ENCODE data around the gene DOCK7.

DOCK7 gene

GRCh38 chr1:62426237-62426636 lies 261.9 kb downstream of the DOCK7 start:
- WGBS (ENCODE audit: extremely low coverage, insufficient coverage, insufficient read length): no CpG with 5 or more reads among the region's 3 CpGs

GRCh38 chr1:62425041-62425440 lies 263.1 kb downstream of the DOCK7 start:
- Histone ChIP-seq H2AFZ (ENCODE audit: insufficient read depth, low read length, poor library complexity) (no peak overlapping the region), H3K27ac (ENCODE audit: low read depth, low read length) (no peak overlapping the region), H3K79me1 (ENCODE audit: low read length) (no peaks in the 10 kb centered on the region), H2BK12ac (ENCODE audit: low read length) (no peak overlapping the region), H3K4me1 (ENCODE audit: control insufficient read depth in 1 of 2, insufficient read depth in 2 of 2, low read length in 2 of 2) (no peaks in the 10 kb centered on the region), H3K36me3 (ENCODE audit: control insufficient read depth in 1 of 2, insufficient read depth in 2 of 2, low read length in 2 of 2) (no peaks in the 10 kb centered on the region), H3K9ac (ENCODE audit: low read length) (no peak overlapping the region), H3K4ac (ENCODE audit: low read depth, low read length) (no peak overlapping the region), H4K8ac (ENCODE audit: low read depth, low read length) (no peak overlapping the region), H3K4me3 (ENCODE audit: low read depth, low read length) (no peak overlapping the region), H4K12ac (ENCODE audit: low read depth, low read length) (no peak overlapping the region), H3K4me2 (ENCODE audit: low read length) (no peak overlapping the region), H2BK120ac (ENCODE audit: insufficient read depth, low read length, poor library complexity) (no peak overlapping the region), H3K79me2 (ENCODE audit: control insufficient read depth, insufficient read depth, low read length, poor library complexity) (no peaks in the 10 kb centered on the region), H3K23ac (ENCODE audit: low read length) (no peak overlapping the region), H3K27me3 (ENCODE audit: insufficient read depth, low read length) (no peaks in the 10 kb centered on the region), H2AK5ac (ENCODE audit: low read length) (no peak overlapping the region), H3K9me3 (ENCODE audit: insufficient read depth, low read depth, low read length) (no peaks in the 10 kb centered on the region), H3K14ac (ENCODE audit: low read length) (no peak overlapping the region), H3K18ac (ENCODE audit: low read length) (no peak overlapping the region), H4K91ac (ENCODE audit: low read depth, low read length) (no peak overlapping the region), H2BK5ac (ENCODE audit: low read depth, low read length, poor library complexity) (no peak overlapping the region)
- WGBS (ENCODE audit: extremely low coverage, insufficient coverage, insufficient read length): no CpG with 5 or more reads among the region's 5 CpGs
- DNase-seq: no peak

More at GRCh38 chr1:62426237-62426636, 261.9 kb downstream of the DOCK7 start:
- Histone ChIP-seq H2BK5ac (ENCODE audit: low read depth, low read length, poor library complexity) (no peak overlapping the region), H3K9me3 (ENCODE audit: insufficient read depth, low read depth, low read length) (no peaks in the 10 kb centered on the region), H3K4me2 (ENCODE audit: low read length) (no peak overlapping the region), H3K36me3 (ENCODE audit: control insufficient read depth in 1 of 2, insufficient read depth in 2 of 2, low read length in 2 of 2) (no peaks in the 10 kb centered on the region), H3K4ac (ENCODE audit: low read depth, low read length) (no peak overlapping the region), H3K27ac (ENCODE audit: low read depth, low read length) (no peak overlapping the region), H3K23ac (ENCODE audit: low read length) (no peak overlapping the region), H3K79me2 (ENCODE audit: control insufficient read depth, insufficient read depth, low read length, poor library complexity) (no peaks in the 10 kb centered on the region), H3K14ac (ENCODE audit: low read length) (no peak overlapping the region), H3K18ac (ENCODE audit: low read length) (no peak overlapping the region), H4K91ac (ENCODE audit: low read depth, low read length) (no peak overlapping the region), H4K12ac (ENCODE audit: low read depth, low read length) (no peak overlapping the region), H3K4me1 (ENCODE audit: control insufficient read depth in 1 of 2, insufficient read depth in 2 of 2, low read length in 2 of 2) (no peaks in the 10 kb centered on the region), H3K27me3 (ENCODE audit: insufficient read depth, low read length) (no peaks in the 10 kb centered on the region), H2BK12ac (ENCODE audit: low read length) (no peak overlapping the region), H2BK120ac (ENCODE audit: insufficient read depth, low read length, poor library complexity) (no peak overlapping the region), H3K79me1 (ENCODE audit: low read length) (no peaks in the 10 kb centered on the region), H2AFZ (ENCODE audit: insufficient read depth, low read length, poor library complexity) (no peak overlapping the region), H3K4me3 (ENCODE audit: low read depth, low read length) (no peak overlapping the region), H4K8ac (ENCODE audit: low read depth, low read length) (no peak overlapping the region), H2AK5ac (ENCODE audit: low read length) (no peak overlapping the region), H3K9ac (ENCODE audit: low read length) (no peak overlapping the region)
- peak in 1 of 2 donors; percentile 17 for DNase-seq

- H3K9ac ChIP-seq (ENCODE audit: low read length): no peak overlapping the region
- no peaks in the 10 kb centered on the region for H3K79me1 ChIP-seq (ENCODE audit: low read length)
- no peak overlapping the region for H4K12ac ChIP-seq (ENCODE audit: low read depth, low read length)
- H2BK5ac ChIP-seq (ENCODE audit: low read depth, low read length, poor library complexity): no peak overlapping the region
- H4K91ac ChIP-seq (ENCODE audit: low read depth, low read length): no peak overlapping the region
- H3K18ac ChIP-seq (ENCODE audit: low read length): no peak overlapping the region
- H3K79me2 ChIP-seq (ENCODE audit: control insufficient read depth, insufficient read depth, low read length, poor library complexity): no peaks in the 10 kb centered on the region
- H2AK5ac ChIP-seq (ENCODE audit: low read length): no peak overlapping the region
- no peak overlapping the region for H2BK120ac ChIP-seq (ENCODE audit: insufficient read depth, low read length, poor library complexity)
- H3K4ac ChIP-seq (ENCODE audit: low read depth, low read length): no peak overlapping the region
- no peak overlapping the region for H2BK12ac ChIP-seq (ENCODE audit: low read length)
- no peaks in the 10 kb centered on the region for H3K27me3 ChIP-seq (ENCODE audit: insufficient read depth, low read length)
- no peak overlapping the region for H4K8ac ChIP-seq (ENCODE audit: low read depth, low read length)
- H3K14ac ChIP-seq (ENCODE audit: low read length): no peak overlapping the region
- H3K9me3 ChIP-seq (ENCODE audit: insufficient read depth, low read depth, low read length): no peaks in the 10 kb centered on the region
- no peak overlapping the region for H3K4me3 ChIP-seq (ENCODE audit: low read depth, low read length)
- H3K4me2 ChIP-seq (ENCODE audit: low read length): no peak overlapping the region
- H3K4me1 ChIP-seq (ENCODE audit: control insufficient read depth in 1 of 2, insufficient read depth in 2 of 2, low read length in 2 of 2): no peaks in the 10 kb centered on the region
- H3K23ac ChIP-seq (ENCODE audit: low read length): no peak overlapping the region
- H2AFZ ChIP-seq (ENCODE audit: insufficient read depth, low read length, poor library complexity): no peak overlapping the region
- no CpG with 5 or more reads among the region's 4 CpGs for WGBS (ENCODE audit: extremely low coverage, insufficient coverage, insufficient read length)
- no peaks in the 10 kb centered on the region for H3K36me3 ChIP-seq (ENCODE audit: control insufficient read depth in 1 of 2, insufficient read depth in 2 of 2, low read length in 2 of 2)
- no peak for DNase-seq
- H3K27ac ChIP-seq (ENCODE audit: low read depth, low read length): no peak overlapping the region
Measured at GRCh38 chr1:62424411-62424810, 263.8 kb downstream of the DOCK7 start.

- H2BK12ac ChIP-seq (ENCODE audit: low read length): no peak overlapping the region
- H3K79me1 ChIP-seq (ENCODE audit: low read length): no peaks in the 10 kb centered on the region
- no peak overlapping the region for H3K23ac ChIP-seq (ENCODE audit: low read length)
- no peak overlapping the region for H3K9ac ChIP-seq (ENCODE audit: low read length)
- no peak overlapping the region for H3K14ac ChIP-seq (ENCODE audit: low read length)
- H4K91ac ChIP-seq (ENCODE audit: low read depth, low read length): no peak overlapping the region
- H2BK5ac ChIP-seq (ENCODE audit: low read depth, low read length, poor library complexity): no peak overlapping the region
- H2BK120ac ChIP-seq (ENCODE audit: insufficient read depth, low read length, poor library complexity): no peak overlapping the region
- H3K18ac ChIP-seq (ENCODE audit: low read length): no peak overlapping the region
- no peak overlapping the region for H2AK5ac ChIP-seq (ENCODE audit: low read length)
- no peak for DNase-seq
- H3K4ac ChIP-seq (ENCODE audit: low read depth, low read length): no peak overlapping the region
- H3K27ac ChIP-seq (ENCODE audit: low read depth, low read length): no peak overlapping the region
- no CpG with 5 or more reads among the region's 14 CpGs for WGBS (ENCODE audit: extremely low coverage, insufficient coverage, insufficient read length)
- H3K4me3 ChIP-seq (ENCODE audit: low read depth, low read length): no peak overlapping the region
- no peaks in the 10 kb centered on the region for H3K9me3 ChIP-seq (ENCODE audit: insufficient read depth, low read depth, low read length)
- H3K4me2 ChIP-seq (ENCODE audit: low read length): no peak overlapping the region
- no peaks in the 10 kb centered on the region for H3K79me2 ChIP-seq (ENCODE audit: control insufficient read depth, insufficient read depth, low read length, poor library complexity)
- H2AFZ ChIP-seq (ENCODE audit: insufficient read depth, low read length, poor library complexity): no peak overlapping the region
- no peak overlapping the region for H4K8ac ChIP-seq (ENCODE audit: low read depth, low read length)
- H3K27me3 ChIP-seq (ENCODE audit: insufficient read depth, low read length): no peaks in the 10 kb centered on the region
- no peak overlapping the region for H4K12ac ChIP-seq (ENCODE audit: low read depth, low read length)
- no peaks in the 10 kb centered on the region for H3K4me1 ChIP-seq (ENCODE audit: control insufficient read depth in 1 of 2, insufficient read depth in 2 of 2, low read length in 2 of 2)
- H3K36me3 ChIP-seq (ENCODE audit: control insufficient read depth in 1 of 2, insufficient read depth in 2 of 2, low read length in 2 of 2): no peaks in the 10 kb centered on the region
Measured at GRCh38 chr1:62423580-62424242, 264.5 kb downstream of the DOCK7 start.
